SU-DHL-6 (cell line): ENCODE data around the gene FAM163A.

ENCODE experiments used
- CTCF ChIP-seq: fragments of 200-600 bp; sonication (generic); IDR thresholded peaks from one replicate; pipeline ENCODE4 v1.5.1; 2017; ENCODE audit warnings: antibody characterized with exemption, mild to moderate bottlenecking, low read length, moderate library complexity; ENCODE audit not compliant: insufficient read depth, poor library complexity, severe bottlenecking
- EZH2phosphoT487 ChIP-seq: fragments of 200-600 bp; sonication (generic), shearing (Covaris generic); conservative IDR thresholded peaks from 2 replicates; pipeline ENCODE4 v1.6.1; 2018; ENCODE audit warnings: mild to moderate bottlenecking, antibody characterized with exemption, low read length, moderate library complexity, mixed read lengths

GRCh38 chr1:179774000-179774399 lies 30.9 kb downstream of the FAM163A start:
- no peak for TF ChIP-seq CTCF
- no peak for TF ChIP-seq EZH2phosphoT487
